Measurements from ENCODE around the gene PF4V1. TPM values are rescaled to one million over a fixed set of nuclear protein-coding genes. Genes with fewer than 3 reads are reported as not detected.
A peak's percentile ranks its signal among the peaks of the same experiment; 100 is the strongest.

Gene PF4V1
- polyA plus RNA-seq, 1 experiment: 0.20 TPM

GRCh38 chr4:73859614-73860088 lies 6.6 kb downstream of the PF4V1 start:
- Histone ChIP-seq H3K27me3 (ENCODE audit: control insufficient read depth, insufficient read depth, low read length) (no peaks in the 10 kb centered on the region), H3K27ac (ENCODE audit: low read depth, low read length) (no peak overlapping the region), H3K9me3 (ENCODE audit: control insufficient read depth, insufficient read depth, low read length) (peaks cover 4% of the 10 kb centered on the region; the same call in 1 of the 2 replicates), H3K4me3 (ENCODE audit: low read depth, low read length) (no peak overlapping the region)
- DNase-seq (ENCODE audit: low read depth, low spot score): peak; percentile 74
- CTCF ChIA-PET: interaction anchor here (0.6 to 1.7 kb wide), 10 partner anchors 16 to 275 kb away, joined by 3 to 7 read pairs (median 3); partner anchors contain the start of gene CXCL3
- no peak for TF ChIP-seq CTCF (IDR thresholded peaks at IDR 0.05; ENCODE audit: low read depth, low read length)
- POLR2A ChIA-PET: interaction anchor here (0.7 to 1.9 kb wide), 11 partner anchors 9 to 249 kb away, joined by 3 to 9 read pairs (median 4); partner anchors contain the start of gene CXCL1

GRCh38 chr4:73860181-73860580 lies 7.1 kb downstream of the PF4V1 start:
- Histone ChIP-seq H3K4me3 (ENCODE audit: low read depth, low read length) (no peak overlapping the region), H3K9me3 (ENCODE audit: control insufficient read depth, insufficient read depth, low read length) (peaks cover 4% of the 10 kb centered on the region; the same call in 1 of the 2 replicates), H3K27ac (ENCODE audit: low read depth, low read length) (no peak overlapping the region), H3K27me3 (ENCODE audit: control insufficient read depth, insufficient read depth, low read length) (no peaks in the 10 kb centered on the region)
- no peak for TF ChIP-seq CTCF (IDR thresholded peaks at IDR 0.05; ENCODE audit: low read depth, low read length)
- DNase-seq (ENCODE audit: low read depth, low spot score): no peak
- ChIA-PET CTCF (interaction anchor here (0.8 to 1.7 kb wide), 5 partner anchors 17 to 198 kb away, joined by 3 to 7 read pairs (median 4); no protein-coding TSS in a partner anchor), POLR2A (interaction anchor here (0.7 to 1.9 kb wide), 10 partner anchors 9 to 249 kb away, joined by 3 to 9 read pairs (median 6); partner anchors contain the start of gene CXCL1)

- Histone ChIP-seq H3K9me3 (ENCODE audit: control insufficient read depth, insufficient read depth, low read length) (peaks cover 4% of the 10 kb centered on the region; the same call in 1 of the 2 replicates), H3K27ac (ENCODE audit: low read depth, low read length) (no peak overlapping the region), H3K4me3 (ENCODE audit: low read depth, low read length) (no peak overlapping the region), H3K27me3 (ENCODE audit: control insufficient read depth, insufficient read depth, low read length) (no peaks in the 10 kb centered on the region)
- POLR2A ChIA-PET: interaction anchor here (1.9 kb wide), 1 partner anchor 156 kb away, joined by 7 read pairs; no protein-coding TSS in a partner anchor
- DNase-seq (ENCODE audit: low read depth, low spot score): no peak
- no peak for TF ChIP-seq CTCF (IDR thresholded peaks at IDR 0.05; ENCODE audit: low read depth, low read length)
- CTCF ChIA-PET: interaction anchor here (2.2 kb wide), 1 partner anchor 198 kb away, joined by 8 read pairs; no protein-coding TSS in a partner anchor
Observed at GRCh38 chr4:73860917-73861316, 7.8 kb downstream of the PF4V1 start.

GRCh38 chr4:73862322-73862721 lies 9.2 kb downstream of the PF4V1 start:
- DNase-seq (ENCODE audit: low read depth, low spot score): no peak
- Histone ChIP-seq H3K9me3 (ENCODE audit: control insufficient read depth, insufficient read depth, low read length) (no peaks in the 10 kb centered on the region), H3K27ac (ENCODE audit: low read depth, low read length) (no peak overlapping the region), H3K27me3 (ENCODE audit: control insufficient read depth, insufficient read depth, low read length) (no peaks in the 10 kb centered on the region), H3K4me3 (ENCODE audit: low read depth, low read length) (no peak overlapping the region)
- no peak for TF ChIP-seq CTCF (IDR thresholded peaks at IDR 0.05; ENCODE audit: low read depth, low read length)
- CTCF ChIA-PET: interaction anchor here (1.1 to 2.2 kb wide), 2 partner anchors 133 to 200 kb away, joined by 3 to 8 read pairs; no protein-coding TSS in a partner anchor
- POLR2A ChIA-PET: no interaction called here

- Histone ChIP-seq H3K9me3 (ENCODE audit: control insufficient read depth, insufficient read depth, low read length) (no peaks in the 10 kb centered on the region), H3K4me3 (ENCODE audit: low read depth, low read length) (no peak overlapping the region), H3K27ac (ENCODE audit: low read depth, low read length) (no peak overlapping the region), H3K27me3 (ENCODE audit: control insufficient read depth, insufficient read depth, low read length) (no peaks in the 10 kb centered on the region)
- ChIA-PET CTCF (interaction anchor here (0.6 kb wide), 1 partner anchor 513 kb away, joined by 4 read pairs; no protein-coding TSS in a partner anchor), POLR2A (no interaction called here)
- DNase-seq (ENCODE audit: low read depth, low spot score): no peak
- TF ChIP-seq CTCF (IDR thresholded peaks at IDR 0.05; ENCODE audit: low read depth, low read length): peak; percentile 20
Observed at GRCh38 chr4:73864365-73864764, 11.3 kb downstream of the PF4V1 start.
